Ramos (cell line): ENCODE measurements around the gene NLGN1.
"Not testable (repeated sequence)": the region's sequence is repeated elsewhere in the genome, so short reads cannot be mapped to it uniquely, and the experiment has no call there.

Experiments
- in situ Hi-C: fragments of 300-500 bp; cut with MboI; formaldehyde crosslinking; loops from one replicate; pipeline ENCODE4 v1.14.3; 2022; ENCODE audit warnings: low sequenced_read_pairs; ENCODE audit not compliant: unreplicated experiment

NLGN1 gene

GRCh38 chr3:173429076-173429475 is 31.5 kb downstream of the NLGN1 start:
- in situ Hi-C loops = no loop called here

- in situ Hi-C loops = no loop called here
Observed at GRCh38 chr3:173429527-173429926, 32.0 kb downstream of the NLGN1 start.

- in situ Hi-C loops = no loop called here
Observed at GRCh38 chr3:173430576-173430975, 33.0 kb downstream of the NLGN1 start.

GRCh38 chr3:173439004-173439403 is 41.5 kb downstream of the NLGN1 start:
- in situ Hi-C loops = no loop called here

GRCh38 chr3:173440514-173440913 is 43.0 kb downstream of the NLGN1 start:
- in situ Hi-C loops = no loop called here

GRCh38 chr3:173451561-173451960 is 54.0 kb downstream of the NLGN1 start:
- in situ Hi-C loops = not testable (repeated sequence)

- in situ Hi-C loops = no loop called here
Observed at GRCh38 chr3:173463250-173463649, 65.7 kb downstream of the NLGN1 start.

GRCh38 chr3:173465112-173465511 is 67.6 kb downstream of the NLGN1 start:
- in situ Hi-C loops = no loop called here

- in situ Hi-C loops = no loop called here
Observed at GRCh38 chr3:173465898-173466678, 68.5 kb downstream of the NLGN1 start.

GRCh38 chr3:173467501-173467900 is 70.0 kb downstream of the NLGN1 start:
- in situ Hi-C loops = no loop called here

GRCh38 chr3:173473237-173473636 is 75.7 kb downstream of the NLGN1 start:
- in situ Hi-C loops = no loop called here

GRCh38 chr3:173479301-173479700 is 81.8 kb downstream of the NLGN1 start:
- in situ Hi-C loops = no loop called here

GRCh38 chr3:173501931-173502489 is 104.5 kb downstream of the NLGN1 start:
- in situ Hi-C loops = no loop called here

- in situ Hi-C loops = no loop called here
Observed at GRCh38 chr3:173502983-173503568, 105.5 kb downstream of the NLGN1 start.

GRCh38 chr3:173510565-173510964 is 113.0 kb downstream of the NLGN1 start:
- in situ Hi-C loops = no loop called here

GRCh38 chr3:173513123-173513522 is 115.6 kb downstream of the NLGN1 start:
- in situ Hi-C loops = no loop called here

- in situ Hi-C loops = no loop called here
Observed at GRCh38 chr3:173529062-173529711, 131.6 kb downstream of the NLGN1 start.

GRCh38 chr3:173531602-173532001 is 134.1 kb downstream of the NLGN1 start:
- in situ Hi-C loops = no loop called here

GRCh38 chr3:173538410-173538809 is 140.9 kb downstream of the NLGN1 start:
- in situ Hi-C loops = no loop called here

GRCh38 chr3:173545590-173545989 is 148.0 kb downstream of the NLGN1 start:
- in situ Hi-C loops = not testable (repeated sequence)

- in situ Hi-C loops = no loop called here
Observed at GRCh38 chr3:173547070-173547469, 149.5 kb downstream of the NLGN1 start.
